NB4 (cell line): Measurements from ENCODE around the gene GATAD1.

Experiments used
- DNase-seq: peaks from one replicate; pipeline ENCODE4 v3.0.0; 2010; ENCODE audit warnings: low read depth
- H3K4me3 ChIP-seq: one replicate; pipeline ENCODE4 v1.5.1; 2011; ENCODE audit warnings: mild to moderate bottlenecking, low read depth, low read length, moderate library complexity
- CTCF ChIP-seq: IDR thresholded peaks from one replicate; pipeline ENCODE4 v1.5.1; 2012; ENCODE audit warnings: low read depth, low read length
- MAX ChIP-seq: IDR thresholded peaks from 2 replicates; pipeline ENCODE4 v1.6.1; 2011; ENCODE audit warnings: low read depth, low read length
- MYC ChIP-seq: IDR thresholded peaks from 2 replicates; pipeline ENCODE4 v1.6.1; 2011; ENCODE audit warnings: low read depth, low read length
- POLR2A ChIP-seq: IDR thresholded peaks from 2 replicates; pipeline ENCODE4 v1.6.1; 2011; ENCODE audit warnings: mild to moderate bottlenecking; ENCODE audit not compliant: insufficient read length; ENCODE audit errors: extremely low read depth

Gene GATAD1

GRCh38 chr7:92417913-92418312, 29.4 kb upstream of the GATAD1 start:
- DNase-seq, result peak; percentile 12
- TF ChIP-seq MYC (no peak), POLR2A (no peak), CTCF (no peak), MAX (no peak)
- no peak overlapping the region for H3K4me3 ChIP-seq

- no peak overlapping the region for H3K4me3 ChIP-seq
- no peak for TF ChIP-seq MAX
- TF ChIP-seq MYC, result no peak
- no peak for TF ChIP-seq POLR2A
- TF ChIP-seq CTCF, result no peak
- peak; percentile 41 for DNase-seq
Measured at GRCh38 chr7:92421676-92422435, 25.4 kb upstream of the GATAD1 start.

- TF ChIP-seq MAX, result no peak
- no peak for TF ChIP-seq MYC
- no peak for TF ChIP-seq CTCF
- no peak for TF ChIP-seq POLR2A
- no peak overlapping the region for H3K4me3 ChIP-seq
- DNase-seq, result no peak
Measured at GRCh38 chr7:92422926-92423325, 24.4 kb upstream of the GATAD1 start.

- TF ChIP-seq POLR2A (no peak), CTCF (no peak), MYC (no peak), MAX (no peak)
- H3K4me3 ChIP-seq, result no peak overlapping the region
- no peak for DNase-seq
Measured at GRCh38 chr7:92423710-92424131, 23.6 kb upstream of the GATAD1 start.

- DNase-seq, result peak; percentile 47
- TF ChIP-seq MYC (no peak), MAX (no peak), POLR2A (no peak), CTCF (no peak)
- no peak overlapping the region for H3K4me3 ChIP-seq
Measured at GRCh38 chr7:92425311-92425947, 21.9 kb upstream of the GATAD1 start.
